Breast epithelium (tissue), 3 donors: ENCODE measurements around the gene RNF225.

Source experiments
- CTCF ChIP-seq, 3 donors: fragments of 450-650 bp; IDR thresholded peaks; one replicate each; pipeline ENCODE4 v1.5.1; 2016 to 2017; ENCODE audit warnings: antibody characterized with exemption in 3 of 3, mild to moderate bottlenecking in 3 of 3, moderate library complexity in 3 of 3
- POLR2AphosphoS5 ChIP-seq, 3 donors: sonication (generic); formaldehyde crosslinking; IDR thresholded peaks; one replicate each; pipeline ENCODE4 v1.6.1; 2017; ENCODE audit warnings: antibody characterized with exemption in 3 of 3

GRCh38 chr19:58407658-58408151, 12.2 kb downstream of the RNF225 start:
- TF ChIP-seq CTCF (IDR thresholded peaks at IDR 0.05) (no peak), POLR2AphosphoS5 (IDR thresholded peaks at IDR 0.05) (no peak)
